Cardiac fibroblast (primary cell): Measurements from ENCODE around the gene RGS11.

ENCODE experiments used
- DNase-seq, 2 donors: peaks; one replicate each; pipeline versions ENCODE4 v3.0.0 to v3.0.0-alpha.2; 2010; ENCODE audit warnings: low read depth in 2 of 2
- H3K4me3 ChIP-seq, 2 donors: replicated peaks in 1 of 2; 1 replicate in 1 of 2; 2 replicates in 1 of 2; pipeline ENCODE4 v1.5.1; 2011; ENCODE audit warnings: low read depth in 2 of 2, low read length in 2 of 2, mild to moderate bottlenecking in 2 of 2, moderate library complexity in 1 of 2
- CTCF ChIP-seq: IDR thresholded peaks from one replicate; pipeline ENCODE4 v1.5.1; 2011; ENCODE audit warnings: low read depth, mild to moderate bottlenecking, low read length, inconsistent platforms

Gene RGS11

GRCh38 chr16:285146-286055, 9.7 kb upstream of the RGS11 start:
- no peak overlapping the region for H3K4me3 ChIP-seq
- no peak for TF ChIP-seq CTCF
- DNase-seq, result no peak

GRCh38 chr16:284204-285120, 8.7 kb upstream of the RGS11 start:
- no peak overlapping the region for H3K4me3 ChIP-seq

GRCh38 chr16:283033-283805, 7.5 kb upstream of the RGS11 start, which contains the start of gene PDIA2:
Gene PDIA2 (plus strand): TSS chr16:283164. CDS start chr16:283170, 6 bp downstream.
- H3K4me3 ChIP-seq, result no peak within 1 kb of the TSS
- DNase-seq, result no peak
- no peak for TF ChIP-seq CTCF

More at GRCh38 chr16:284204-285120, 8.7 kb upstream of the RGS11 start:
- no peak for DNase-seq
- no peak for TF ChIP-seq CTCF

- H3K4me3 ChIP-seq, result no peak overlapping the region
- DNase-seq, result no peak
- TF ChIP-seq CTCF, result no peak
Measured at GRCh38 chr16:282491-282890, 6.7 kb upstream of the RGS11 start.

GRCh38 chr16:281660-282255, 6.0 kb upstream of the RGS11 start:
- TF ChIP-seq CTCF, result no peak
- no peak overlapping the region for H3K4me3 ChIP-seq

More at GRCh38 chr16:281660-282255, 6.0 kb upstream of the RGS11 start:
- DNase-seq, result no peak
